DND-41 (cell line): Measurements from ENCODE around the gene PSENEN.
A peak's percentile ranks its signal among the peaks of the same experiment; 100 is the strongest.

Source experiments
- ATAC-seq: fragments of 200-7000 bp; cut with Tn5 transposase; 3 replicates; pipeline ENCODE4 v1.9.1; 2021; ENCODE audit warnings: low read depth; ENCODE audit not compliant: insufficient read depth
- DNase-seq: peaks from one replicate; pipeline ENCODE4 v3.0.0-alpha.2; 2020
- H2AFZ ChIP-seq: 2 replicates; pipeline ENCODE4 v1.6.0; 2012; ENCODE audit warnings: low read depth, low read length
- H3K27ac ChIP-seq: 2 replicates; pipeline ENCODE4 v1.5.1; 2012; ENCODE audit warnings: low read length, inconsistent platforms
- H3K27me3 ChIP-seq: fragments of 200-600 bp; sonication (generic); 2 replicates; pipeline ENCODE4 v1.6.0; 2012; ENCODE audit warnings: low read length, mild to moderate bottlenecking, inconsistent platforms; ENCODE audit not compliant: insufficient read depth, poor library complexity
- H3K36me3 ChIP-seq: 2 replicates; pipeline ENCODE4 v1.5.1; 2012; ENCODE audit warnings: low read length, inconsistent platforms; ENCODE audit not compliant: insufficient read depth
- H3K4me1 ChIP-seq: 2 replicates; pipeline ENCODE4 v1.5.1; 2012; ENCODE audit warnings: mild to moderate bottlenecking, low read length; ENCODE audit not compliant: insufficient read depth
- H3K4me2 ChIP-seq: 2 replicates; pipeline ENCODE4 v1.6.0; 2012; ENCODE audit warnings: mild to moderate bottlenecking, moderate library complexity, low read length, inconsistent platforms; ENCODE audit not compliant: insufficient read depth
- H3K4me3 ChIP-seq, 2 experiments: fragments of 200-600 bp in 1 of 2; shearing (Covaris generic) in 1 of 2; 2 replicates each; pipeline ENCODE4 v1.5.1; 2012 to 2016; ENCODE audit warnings: inconsistent platforms in 2 of 2, low read length in 2 of 2, mild to moderate bottlenecking in 2 of 2, low read depth in 1 of 2, moderate library complexity in 1 of 2
- H3K79me2 ChIP-seq: 2 replicates; pipeline ENCODE4 v1.6.0; 2012; ENCODE audit warnings: low read length, inconsistent platforms; ENCODE audit not compliant: insufficient read depth
- H3K9ac ChIP-seq: 2 replicates; pipeline ENCODE4 v1.6.0; 2012; ENCODE audit warnings: low read depth, mild to moderate bottlenecking, inconsistent platforms, low read length, moderate library complexity
- H3K9me3 ChIP-seq: 2 replicates; pipeline ENCODE4 v1.5.1; 2012; ENCODE audit warnings: low read length, moderate library complexity, mild to moderate bottlenecking, inconsistent platforms; ENCODE audit not compliant: insufficient read depth, severe bottlenecking
- H4K20me1 ChIP-seq: 2 replicates; pipeline ENCODE4 v1.6.0; 2012; ENCODE audit warnings: low read length; ENCODE audit not compliant: insufficient read depth
- EZH2 ChIP-seq: IDR thresholded peaks from 3 replicates; pipeline ENCODE4 v1.6.1; 2012; ENCODE audit warnings: borderline replicate concordance, low read depth, mild to moderate bottlenecking, moderate library complexity, low read length, inconsistent platforms; ENCODE audit not compliant: severe bottlenecking
- TF ChIP-seq, protein P1 (sequence below): IDR thresholded peaks from 2 replicates; pipeline ENCODE4 v1.5.1; 2012; ENCODE audit warnings: borderline replicate concordance, low read length, moderate library complexity, mild to moderate bottlenecking; ENCODE audit not compliant: poor library complexity, severe bottlenecking; ENCODE audit errors: extremely low read depth

Gene PSENEN

DNA sequence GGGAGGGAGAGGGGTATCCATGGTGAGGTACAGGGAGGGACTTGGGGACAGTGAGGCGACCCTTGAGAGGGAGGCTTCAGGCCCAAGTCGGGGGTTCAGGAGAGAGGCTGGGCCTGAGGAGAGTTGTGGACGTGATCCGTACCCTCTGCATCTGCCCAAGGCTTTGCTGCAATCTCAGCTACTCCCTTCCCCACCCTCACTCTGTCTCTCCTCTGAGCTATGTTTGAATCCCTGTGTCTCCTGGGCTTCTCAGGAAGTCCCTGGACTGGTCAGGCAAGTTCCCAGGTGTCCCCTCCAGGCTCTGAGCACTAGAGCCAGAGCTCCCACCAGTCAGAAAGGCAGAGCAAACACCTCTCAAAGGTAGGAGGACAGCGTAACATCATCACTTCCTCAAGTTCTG is 4.7 kb downstream of the PSENEN start:
- Histone ChIP-seq H3K4me2 (peak overlapping the region; percentile 94; the same call in 1 of the 2 replicates), H3K9me3 (no peaks in the 10 kb centered on the region), H3K27me3 (no peaks in the 10 kb centered on the region), H3K4me3 (no peak overlapping the region), H3K9ac (no peak overlapping the region; the same call in 1 of the 2 replicates), H2AFZ (no peak overlapping the region), H3K4me1 (peaks cover 40% of the 10 kb centered on the region), H3K27ac (no peak overlapping the region), H3K36me3 (peaks cover 24% of the 10 kb centered on the region), H3K79me2 (peaks cover 31% of the 10 kb centered on the region), H4K20me1 (0 out of 2 replicates have a peak, but pooled peaks cover 3% of the 10 kb centered on the region)
- DNase-seq (no peak), ATAC-seq (no peak)
- TF ChIP-seq EZH2 = no peak
- TF ChIP-seq, protein P1, sequence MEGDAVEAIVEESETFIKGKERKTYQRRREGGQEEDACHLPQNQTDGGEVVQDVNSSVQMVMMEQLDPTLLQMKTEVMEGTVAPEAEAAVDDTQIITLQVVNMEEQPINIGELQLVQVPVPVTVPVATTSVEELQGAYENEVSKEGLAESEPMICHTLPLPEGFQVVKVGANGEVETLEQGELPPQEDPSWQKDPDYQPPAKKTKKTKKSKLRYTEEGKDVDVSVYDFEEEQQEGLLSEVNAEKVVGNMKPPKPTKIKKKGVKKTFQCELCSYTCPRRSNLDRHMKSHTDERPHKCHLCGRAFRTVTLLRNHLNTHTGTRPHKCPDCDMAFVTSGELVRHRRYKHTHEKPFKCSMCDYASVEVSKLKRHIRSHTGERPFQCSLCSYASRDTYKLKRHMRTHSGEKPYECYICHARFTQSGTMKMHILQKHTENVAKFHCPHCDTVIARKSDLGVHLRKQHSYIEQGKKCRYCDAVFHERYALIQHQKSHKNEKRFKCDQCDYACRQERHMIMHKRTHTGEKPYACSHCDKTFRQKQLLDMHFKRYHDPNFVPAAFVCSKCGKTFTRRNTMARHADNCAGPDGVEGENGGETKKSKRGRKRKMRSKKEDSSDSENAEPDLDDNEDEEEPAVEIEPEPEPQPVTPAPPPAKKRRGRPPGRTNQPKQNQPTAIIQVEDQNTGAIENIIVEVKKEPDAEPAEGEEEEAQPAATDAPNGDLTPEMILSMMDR = no peak

DNA sequence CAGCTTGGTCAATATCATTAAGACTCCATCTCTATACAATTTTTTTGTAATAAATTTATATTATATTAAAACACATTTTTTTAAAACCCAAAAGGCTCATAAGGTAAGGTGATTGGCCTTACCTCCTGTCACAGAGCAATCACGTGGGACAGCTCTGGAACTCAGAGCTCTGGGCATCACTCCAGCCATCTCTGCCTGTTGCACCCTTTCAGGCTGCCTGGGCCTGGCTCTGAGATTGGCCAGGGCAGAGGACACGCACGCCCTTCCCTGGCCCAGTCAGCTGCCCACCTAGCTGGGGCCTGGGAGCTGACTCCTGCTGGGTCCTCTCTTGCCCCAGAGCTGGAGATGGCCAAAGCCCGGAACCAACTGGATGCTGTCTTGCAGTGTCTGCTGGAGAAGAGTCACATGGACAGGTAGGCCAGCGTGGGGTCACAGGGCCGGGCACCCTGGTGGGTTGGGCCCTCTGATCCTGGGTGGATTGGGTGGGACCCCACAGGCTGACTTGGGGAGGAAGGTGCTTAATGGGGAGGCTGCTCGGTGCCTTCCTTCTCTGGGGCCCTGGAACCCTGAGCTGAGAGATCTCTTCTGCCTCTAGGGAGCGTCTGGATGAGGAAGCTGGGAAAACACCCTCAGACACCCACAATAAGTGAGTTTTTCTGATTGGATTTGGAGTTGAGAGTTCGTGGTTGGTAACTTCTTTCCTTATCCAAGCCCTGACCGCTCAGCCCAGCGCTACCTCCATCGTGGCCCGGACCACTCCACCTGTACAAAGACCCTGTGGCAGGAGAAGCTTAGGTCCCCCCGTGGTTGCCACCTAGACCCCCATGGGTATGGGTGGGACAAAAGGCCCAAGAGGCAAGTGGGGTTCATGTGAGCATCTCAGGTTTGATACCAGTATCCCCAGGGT is 6.6 kb downstream of the PSENEN start:
- no peaks in the 10 kb centered on the region for H3K9me3 ChIP-seq
- DNase-seq (no peak), ATAC-seq (no peak)
- H3K4me1 ChIP-seq = peaks cover 32% of the 10 kb centered on the region
- H3K9ac ChIP-seq = 0 out of 2 replicates have a peak overlapping the region, but pooled peaks have one; percentile 8
- no peak for TF ChIP-seq EZH2
- TF ChIP-seq, protein P1 = no peak
- peaks cover 24% of the 10 kb centered on the region for H3K36me3 ChIP-seq
- no peak overlapping the region for H2AFZ ChIP-seq
- no peak overlapping the region for H3K4me2 ChIP-seq
- no peak overlapping the region for H3K4me3 ChIP-seq
- H4K20me1 ChIP-seq = 0 out of 2 replicates have a peak, but pooled peaks cover 3% of the 10 kb centered on the region
- peaks cover 16% of the 10 kb centered on the region for H3K79me2 ChIP-seq
- H3K27ac ChIP-seq = no peak overlapping the region
- H3K27me3 ChIP-seq = no peaks in the 10 kb centered on the region

DNA sequence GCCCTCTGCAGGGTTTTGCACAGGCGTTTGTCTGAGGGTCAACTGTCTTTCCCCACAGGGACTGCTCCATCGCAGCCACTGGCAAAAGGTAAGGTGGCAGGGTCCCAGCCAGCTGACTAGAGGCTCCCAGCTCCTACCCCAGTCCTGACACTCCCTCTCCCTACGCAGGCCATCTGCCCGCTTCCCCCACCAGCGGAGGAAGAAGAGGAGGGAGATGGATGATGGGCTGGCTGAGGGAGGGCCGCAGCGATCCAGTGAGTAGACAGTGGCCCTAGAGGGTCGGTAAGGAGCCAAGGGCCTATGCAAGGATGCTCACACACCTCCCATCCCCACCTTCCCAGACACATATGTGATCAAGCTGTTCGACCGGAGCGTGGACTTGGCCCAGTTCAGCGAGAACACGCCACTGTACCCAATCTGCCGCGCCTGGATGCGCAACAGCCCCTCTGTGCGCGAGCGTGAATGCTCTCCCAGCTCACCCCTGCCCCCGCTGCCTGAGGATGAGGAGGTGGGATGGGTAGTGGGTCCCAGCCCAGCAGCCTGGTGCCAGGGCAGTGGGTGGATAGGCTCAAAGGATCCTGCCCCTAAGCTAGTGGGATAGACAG is 7.4 kb downstream of the PSENEN start:
- H3K9me3 ChIP-seq = no peaks in the 10 kb centered on the region
- H4K20me1 ChIP-seq = 0 out of 2 replicates have a peak, but pooled peaks cover 3% of the 10 kb centered on the region
- no peaks in the 10 kb centered on the region for H3K27me3 ChIP-seq
- H3K4me3 ChIP-seq = no peak overlapping the region
- no peak overlapping the region for H3K9ac ChIP-seq
- H3K4me1 ChIP-seq = peaks cover 30% of the 10 kb centered on the region
- H3K27ac ChIP-seq = no peak overlapping the region
- ATAC-seq (no peak), DNase-seq (no peak)
- peaks cover 15% of the 10 kb centered on the region for H3K79me2 ChIP-seq
- no peak for TF ChIP-seq EZH2
- TF ChIP-seq, protein P1 = no peak
- H2AFZ ChIP-seq = no peak overlapping the region
- peaks cover 24% of the 10 kb centered on the region for H3K36me3 ChIP-seq
- no peak overlapping the region for H3K4me2 ChIP-seq
